ENCODE measurements around the gene GANAB.

GANAB gene

DNA sequence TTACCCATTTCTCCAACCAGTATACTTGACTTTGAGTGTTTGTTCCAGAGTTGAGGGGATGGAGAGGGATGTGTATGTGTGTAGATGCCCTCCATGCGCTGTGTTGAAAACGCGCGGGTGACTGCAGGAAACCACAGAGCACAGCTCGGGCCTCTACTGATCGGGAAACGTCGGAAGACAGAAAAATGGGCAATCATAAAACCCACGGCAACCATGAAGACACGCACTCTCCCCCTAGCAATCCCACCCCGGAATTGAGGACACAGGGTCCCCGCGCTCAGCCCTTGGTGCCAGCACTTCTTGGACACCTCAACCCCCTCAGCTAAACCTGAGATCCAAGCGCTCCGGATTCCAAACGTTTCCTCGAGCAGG lies 24.8 kb upstream of the GANAB start:
- H3K27me3 ChIP-seq (ENCODE audit: insufficient read depth, low read length, poor library complexity, severe bottlenecking), result no peaks in the 10 kb centered on the region
- H3K36me3 ChIP-seq (ENCODE audit: insufficient read depth, low read length), result no peaks in the 10 kb centered on the region; the same call in 1 of the 2 replicates
- H2AFZ ChIP-seq (ENCODE audit: low read length), result peak overlapping the region; percentile 91
- peaks cover 73% of the 10 kb centered on the region for H3K79me2 ChIP-seq (ENCODE audit: insufficient read depth, low read length)
- TF ChIP-seq, protein P1, sequence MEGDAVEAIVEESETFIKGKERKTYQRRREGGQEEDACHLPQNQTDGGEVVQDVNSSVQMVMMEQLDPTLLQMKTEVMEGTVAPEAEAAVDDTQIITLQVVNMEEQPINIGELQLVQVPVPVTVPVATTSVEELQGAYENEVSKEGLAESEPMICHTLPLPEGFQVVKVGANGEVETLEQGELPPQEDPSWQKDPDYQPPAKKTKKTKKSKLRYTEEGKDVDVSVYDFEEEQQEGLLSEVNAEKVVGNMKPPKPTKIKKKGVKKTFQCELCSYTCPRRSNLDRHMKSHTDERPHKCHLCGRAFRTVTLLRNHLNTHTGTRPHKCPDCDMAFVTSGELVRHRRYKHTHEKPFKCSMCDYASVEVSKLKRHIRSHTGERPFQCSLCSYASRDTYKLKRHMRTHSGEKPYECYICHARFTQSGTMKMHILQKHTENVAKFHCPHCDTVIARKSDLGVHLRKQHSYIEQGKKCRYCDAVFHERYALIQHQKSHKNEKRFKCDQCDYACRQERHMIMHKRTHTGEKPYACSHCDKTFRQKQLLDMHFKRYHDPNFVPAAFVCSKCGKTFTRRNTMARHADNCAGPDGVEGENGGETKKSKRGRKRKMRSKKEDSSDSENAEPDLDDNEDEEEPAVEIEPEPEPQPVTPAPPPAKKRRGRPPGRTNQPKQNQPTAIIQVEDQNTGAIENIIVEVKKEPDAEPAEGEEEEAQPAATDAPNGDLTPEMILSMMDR (conservative IDR thresholded peaks at IDR 0.05; ENCODE audit: low read length), result no peak
- TF ChIP-seq EZH2phosphoT487 (IDR thresholded peaks at IDR 0.05; ENCODE audit: borderline replicate concordance), result no peak
- H4K20me1 ChIP-seq (ENCODE audit: insufficient read depth, low read length, poor library complexity, severe bottlenecking), result peaks cover 23% of the 10 kb centered on the region
- H3K9ac ChIP-seq (ENCODE audit: low read depth, low read length, poor library complexity, severe bottlenecking), result peak overlapping the region; percentile 91
- H3K9me2 ChIP-seq (replicated peaks; ENCODE audit: low read depth, low read length), result no peaks in the 10 kb centered on the region
- H3K4me1 ChIP-seq (ENCODE audit: insufficient read depth, low read length, poor library complexity, severe bottlenecking), result peaks cover 42% of the 10 kb centered on the region
- H3K4me3 ChIP-seq (ENCODE audit: low read length, poor library complexity, severe bottlenecking), result peak overlapping the region; percentile 80
- no peaks in the 10 kb centered on the region; the same call in 1 of the 2 replicates for H3F3A ChIP-seq (ENCODE audit: low read depth)
- peak overlapping the region; percentile 87 for H3K4me2 ChIP-seq (ENCODE audit: low read depth, low read length, poor library complexity, severe bottlenecking)
- H3K9me3 ChIP-seq (ENCODE audit: insufficient read depth, low read depth, low read length), result no peaks in the 10 kb centered on the region

DNA sequence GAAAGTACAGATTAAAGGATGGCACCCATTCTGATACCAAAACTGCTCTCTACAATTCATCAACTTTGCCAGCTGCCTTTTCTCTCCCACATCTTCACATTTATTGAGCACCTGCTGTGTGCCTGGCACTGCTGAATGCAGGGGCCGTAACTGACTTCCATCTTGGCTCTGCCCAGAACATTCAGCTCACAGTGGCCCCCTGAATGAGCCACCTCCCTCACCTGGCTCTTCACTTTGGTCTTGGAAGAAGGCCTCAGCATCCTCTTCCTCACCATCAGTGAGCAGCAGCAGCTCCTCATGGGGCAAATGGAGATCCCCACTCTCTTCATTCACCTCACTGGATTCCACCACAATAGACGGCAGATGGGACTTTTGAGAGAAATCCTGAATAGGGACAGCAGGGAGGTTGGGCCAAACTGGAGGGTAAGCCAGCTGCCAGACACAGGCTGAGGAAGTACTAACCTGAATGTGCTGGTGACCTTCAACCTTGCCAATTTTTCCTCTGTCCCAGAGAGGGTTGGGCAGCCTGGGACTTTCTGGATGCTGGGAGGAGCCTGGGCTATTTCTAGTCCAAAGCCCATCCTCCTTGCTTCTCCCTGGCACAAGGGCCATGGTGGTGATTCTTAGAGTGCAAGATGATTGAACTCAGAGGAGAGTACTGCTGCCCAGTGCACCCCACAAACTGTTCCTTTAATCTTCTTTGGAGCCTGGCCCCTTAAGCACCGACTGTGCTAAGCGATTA lies 23.2 kb upstream of the GANAB start:
- Histone ChIP-seq H4K20me1 (ENCODE audit: insufficient read depth, low read length, poor library complexity, severe bottlenecking) (peaks cover 27% of the 10 kb centered on the region), H3K4me1 (ENCODE audit: insufficient read depth, low read length, poor library complexity, severe bottlenecking) (peaks cover 52% of the 10 kb centered on the region), H3K9me3 (ENCODE audit: insufficient read depth, low read depth, low read length) (no peaks in the 10 kb centered on the region), H3K79me2 (ENCODE audit: insufficient read depth, low read length) (peaks cover 77% of the 10 kb centered on the region), H3K36me3 (ENCODE audit: insufficient read depth, low read length) (no peaks in the 10 kb centered on the region; the same call in 1 of the 2 replicates), H2AFZ (ENCODE audit: low read length) (no peak overlapping the region), H3K9me2 (replicated peaks; ENCODE audit: low read depth, low read length) (no peaks in the 10 kb centered on the region), H3K4me2 (ENCODE audit: low read depth, low read length, poor library complexity, severe bottlenecking) (peak overlapping the region; percentile 87), H3F3A (ENCODE audit: low read depth) (peaks cover 3% of the 10 kb centered on the region; the same call in 1 of the 2 replicates), H3K4me3 (ENCODE audit: low read length, poor library complexity, severe bottlenecking) (no peak overlapping the region), H3K9ac (ENCODE audit: low read depth, low read length, poor library complexity, severe bottlenecking) (peak overlapping the region; percentile 91), H3K27me3 (ENCODE audit: insufficient read depth, low read length, poor library complexity, severe bottlenecking) (no peaks in the 10 kb centered on the region)
- TF ChIP-seq, protein P1 (conservative IDR thresholded peaks at IDR 0.05; ENCODE audit: low read length), result no peak
- no peak for TF ChIP-seq EZH2phosphoT487 (IDR thresholded peaks at IDR 0.05; ENCODE audit: borderline replicate concordance)

DNA sequence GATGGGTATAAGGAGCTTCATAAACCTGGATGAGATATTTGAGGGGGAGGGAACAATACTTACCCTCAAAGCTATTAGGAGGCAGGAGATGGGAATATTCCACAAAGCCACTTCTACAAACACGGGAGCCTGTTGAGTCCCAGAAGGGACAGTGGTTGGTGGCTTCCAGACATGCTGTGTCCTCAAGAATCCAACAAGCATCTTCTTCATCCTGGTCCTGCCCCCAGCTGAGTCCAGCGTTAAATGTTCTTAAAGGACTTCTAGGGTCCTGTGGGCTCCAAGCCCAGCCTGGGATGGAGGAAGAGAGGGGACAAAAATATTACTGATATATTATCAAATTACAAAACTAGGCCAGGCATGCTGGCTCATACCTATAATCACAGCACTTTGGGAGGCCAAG lies 21.0 kb upstream of the GANAB start:
- Histone ChIP-seq H3F3A (ENCODE audit: low read depth) (peaks cover 5% of the 10 kb centered on the region; the same call in 1 of the 2 replicates), H3K36me3 (ENCODE audit: insufficient read depth, low read length) (peaks cover 5% of the 10 kb centered on the region; the same call in 1 of the 2 replicates), H3K27me3 (ENCODE audit: insufficient read depth, low read length, poor library complexity, severe bottlenecking) (no peaks in the 10 kb centered on the region), H3K9me2 (replicated peaks; ENCODE audit: low read depth, low read length) (no peaks in the 10 kb centered on the region), H3K4me3 (ENCODE audit: low read length, poor library complexity, severe bottlenecking) (no peak overlapping the region), H2AFZ (ENCODE audit: low read length) (no peak overlapping the region), H3K9ac (ENCODE audit: low read depth, low read length, poor library complexity, severe bottlenecking) (peak overlapping the region; percentile 89), H3K79me2 (ENCODE audit: insufficient read depth, low read length) (peaks cover 74% of the 10 kb centered on the region), H3K4me2 (ENCODE audit: low read depth, low read length, poor library complexity, severe bottlenecking) (peak overlapping the region; percentile 79), H3K4me1 (ENCODE audit: insufficient read depth, low read length, poor library complexity, severe bottlenecking) (peaks cover 44% of the 10 kb centered on the region), H4K20me1 (ENCODE audit: insufficient read depth, low read length, poor library complexity, severe bottlenecking) (peaks cover 21% of the 10 kb centered on the region), H3K9me3 (ENCODE audit: insufficient read depth, low read depth, low read length) (no peaks in the 10 kb centered on the region)
- TF ChIP-seq, protein P1 (conservative IDR thresholded peaks at IDR 0.05; ENCODE audit: low read length), result no peak
- TF ChIP-seq EZH2phosphoT487 (IDR thresholded peaks at IDR 0.05; ENCODE audit: borderline replicate concordance), result no peak
